Brain microvascular endothelial cell (primary cell): ENCODE data around the gene KRT84.

Source experiments
- DNase-seq: peaks from one replicate; pipeline ENCODE4 v3.0.0-alpha.2; 2020
- H3K27ac ChIP-seq: fragments of 250-450 bp; sonication (Bioruptor Pico); 2 replicates; pipeline ENCODE4 v1.5.1; 2020; ENCODE audit warnings: mild to moderate bottlenecking, moderate library complexity
- H3K27me3 ChIP-seq: fragments of 250-450 bp; sonication (Bioruptor Pico); replicated peaks from 2 replicates; pipeline ENCODE4 v1.5.1; 2020; ENCODE audit warnings: mild to moderate bottlenecking
- H3K36me3 ChIP-seq: fragments of 250-450 bp; sonication (Bioruptor Pico); replicated peaks from 2 replicates; pipeline ENCODE4 v1.5.1; 2020; ENCODE audit warnings: mild to moderate bottlenecking
- H3K4me3 ChIP-seq: 2 replicates; pipeline ENCODE4 v1.5.1; 2011; ENCODE audit warnings: low read depth, mild to moderate bottlenecking, control low read depth, low read length, moderate library complexity
- CTCF ChIP-seq: IDR thresholded peaks from 2 replicates; pipeline ENCODE4 v1.5.1; 2011; ENCODE audit warnings: low read depth, mild to moderate bottlenecking, moderate library complexity, low read length, control low read depth, inconsistent platforms; ENCODE audit errors: missing control alignments
- in situ Hi-C: cut with HindIII; loops from 2 replicates; pipeline ENCODE4 v1.10.0; 2017; ENCODE audit warnings: low sequenced_read_pairs, low pct_ligation_motif_present

KRT84 gene

GRCh38 chr12:52423035-52423434, 37.6 kb upstream of the KRT84 start:
- in situ Hi-C loops = no loop called here

GRCh38 chr12:52419656-52420055, 34.2 kb upstream of the KRT84 start:
- Histone ChIP-seq H3K4me3 (no peak overlapping the region), H3K27me3 (peaks cover 1% of the 10 kb centered on the region), H3K36me3 (no peaks in the 10 kb centered on the region), H3K27ac (no peak overlapping the region)
- no peak for TF ChIP-seq CTCF
- DNase-seq = no peak
- in situ Hi-C loops = no loop called here

More at GRCh38 chr12:52423035-52423434, 37.6 kb upstream of the KRT84 start:
- TF ChIP-seq CTCF = no peak
- DNase-seq = no peak
- H3K4me3 ChIP-seq = no peak overlapping the region
- H3K36me3 ChIP-seq = no peaks in the 10 kb centered on the region
- peaks cover 1% of the 10 kb centered on the region for H3K27me3 ChIP-seq
- no peak overlapping the region for H3K27ac ChIP-seq

GRCh38 chr12:52418576-52419110, 33.2 kb upstream of the KRT84 start:
- Histone ChIP-seq H3K36me3 (no peaks in the 10 kb centered on the region), H3K27ac (no peak overlapping the region), H3K27me3 (peaks cover 1% of the 10 kb centered on the region), H3K4me3 (no peak overlapping the region)
- in situ Hi-C loops = no loop called here
- no peak for TF ChIP-seq CTCF
- DNase-seq = no peak

- TF ChIP-seq CTCF = no peak
Observed at GRCh38 chr12:52417740-52418139, 32.3 kb upstream of the KRT84 start.

GRCh38 chr12:52416795-52417194, 31.3 kb upstream of the KRT84 start:
- DNase-seq = no peak
- H3K36me3 ChIP-seq = no peaks in the 10 kb centered on the region
- TF ChIP-seq CTCF = no peak
- in situ Hi-C loops = no loop called here
- no peak overlapping the region for H3K27ac ChIP-seq
- H3K27me3 ChIP-seq = no peaks in the 10 kb centered on the region
- H3K4me3 ChIP-seq = no peak overlapping the region

More at GRCh38 chr12:52417740-52418139, 32.3 kb upstream of the KRT84 start:
- Histone ChIP-seq H3K27ac (no peak overlapping the region), H3K27me3 (peaks cover 1% of the 10 kb centered on the region), H3K4me3 (no peak overlapping the region), H3K36me3 (no peaks in the 10 kb centered on the region)
- in situ Hi-C loops = no loop called here
- DNase-seq = no peak
